ENCODE data around the gene CYB5D1.

The CYB5D1 gene

GRCh38 chr17:7887038-7887481 lies 29.3 kb downstream of the CYB5D1 start:
- no peak for DNase-seq

DNA sequence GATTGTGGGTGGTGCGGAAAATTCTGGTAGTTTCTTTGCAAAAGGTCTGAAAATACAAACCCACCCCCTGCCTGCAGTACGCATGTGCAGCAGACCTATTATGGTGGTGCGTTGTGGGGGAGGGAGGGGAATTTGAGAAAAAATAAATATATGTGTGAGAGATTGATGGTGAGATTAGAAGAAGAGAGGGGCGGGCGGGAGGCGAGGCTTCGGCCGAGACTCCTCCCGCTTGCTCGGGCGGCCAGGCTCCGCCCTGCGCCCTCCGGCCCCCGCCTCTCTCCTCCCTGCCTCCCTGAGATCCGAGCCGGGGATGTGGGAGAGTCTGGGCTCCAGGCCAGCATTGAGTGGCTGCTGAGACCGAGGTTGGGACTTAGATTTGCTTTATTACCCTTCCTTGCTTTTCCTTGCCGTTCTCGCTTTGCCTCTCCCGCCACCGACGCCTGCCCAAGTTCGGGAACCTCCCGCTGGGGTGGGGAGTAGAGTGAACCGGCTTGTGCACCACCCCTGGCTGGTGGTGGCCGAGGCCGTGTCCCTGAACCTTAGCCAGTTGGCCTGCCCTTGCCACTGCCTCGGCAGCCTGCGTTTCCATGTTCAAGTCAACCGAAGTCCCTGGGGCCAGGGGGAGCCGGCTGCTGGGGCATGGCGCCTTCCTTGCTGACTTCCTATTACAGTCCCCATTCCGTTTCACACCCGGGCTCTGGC lies 29.8 kb downstream of the CYB5D1 start:
- peak; percentile 94 for DNase-seq

DNA sequence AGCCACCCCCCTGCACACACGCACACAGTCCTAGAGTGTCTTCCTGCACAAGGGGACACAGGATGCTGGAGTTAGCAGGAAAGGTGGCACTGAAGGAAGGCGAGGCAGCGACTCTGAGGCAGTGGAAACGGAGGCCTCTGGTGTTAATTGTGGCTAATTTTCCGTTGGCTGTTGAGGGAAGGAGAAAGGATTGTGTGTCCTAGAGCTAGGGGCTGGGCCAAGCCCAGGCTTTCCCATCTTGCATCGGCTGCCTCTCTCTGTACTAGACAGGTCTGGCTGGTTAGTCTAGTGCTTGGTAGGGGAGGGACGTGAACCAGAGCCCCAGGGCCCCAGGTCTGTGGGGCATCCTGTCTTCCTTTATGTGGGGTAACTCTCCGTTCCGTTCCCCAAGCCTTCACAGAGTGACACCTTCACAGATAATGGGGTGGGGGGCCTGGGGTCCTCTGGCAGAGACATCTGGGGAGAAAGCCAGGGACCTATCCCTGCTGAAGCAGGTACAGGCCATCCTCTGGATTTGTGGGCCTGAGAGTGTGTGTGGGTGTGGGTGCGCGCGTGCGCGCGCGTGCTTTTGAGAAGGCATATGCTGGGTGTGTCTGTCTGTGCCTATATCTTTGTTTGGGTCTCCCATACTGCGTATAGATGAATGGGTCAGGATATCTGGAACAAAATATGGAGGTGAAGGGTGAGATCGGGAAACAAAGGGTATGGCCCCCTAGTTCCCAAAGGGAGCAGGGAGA lies 30.5 kb downstream of the CYB5D1 start, which contains the start of gene CHD3:
Gene CHD3, plus strand, starts transcription at position 606 of the 737 bp plus-strand sequence. CDS start 212 bp downstream, outside the sequence.
- DNase-seq = peak; percentile 66

DNA sequence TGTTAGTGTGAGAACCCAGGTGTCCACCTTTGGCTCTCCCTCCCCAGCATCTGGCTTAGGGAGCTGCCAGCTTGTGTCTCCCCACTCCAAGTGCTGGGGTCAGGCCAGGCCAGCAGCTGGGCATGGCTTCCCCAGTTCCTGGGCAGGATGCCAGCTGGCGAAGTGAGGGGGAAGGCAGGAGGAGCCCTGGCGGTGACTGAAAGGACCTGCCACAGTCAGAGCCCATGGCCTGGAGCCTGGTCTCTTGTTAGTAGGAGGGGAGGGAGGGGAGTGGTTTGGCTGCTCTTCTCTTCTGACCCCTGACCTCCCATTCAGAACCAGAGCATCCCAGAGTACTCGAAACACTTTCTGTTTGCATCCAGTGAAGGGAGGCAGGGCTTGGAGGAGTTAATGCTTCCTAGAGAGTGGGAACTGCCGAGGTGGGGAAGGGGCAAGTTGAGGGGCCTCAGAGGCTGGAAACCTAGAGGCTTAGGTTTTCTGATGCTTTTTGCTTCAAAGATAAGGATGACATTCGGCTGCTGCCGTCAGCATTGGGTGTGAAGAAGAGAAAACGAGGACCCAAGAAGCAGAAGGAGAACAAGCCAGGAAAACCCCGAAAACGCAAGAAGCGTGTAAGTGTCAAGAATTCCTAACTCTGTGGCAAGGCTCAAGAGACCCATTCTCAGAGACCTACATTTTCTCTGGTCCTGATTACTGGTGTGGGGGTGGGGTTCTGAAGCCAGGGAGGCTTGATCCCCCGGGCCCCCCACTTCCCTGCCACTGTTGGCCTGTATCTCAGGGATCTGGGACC lies 31.6 kb downstream of the CYB5D1 start:
- DNase-seq = peak; percentile 34

- no peak for DNase-seq
Measured at GRCh38 chr17:7893187-7893880, 35.5 kb downstream of the CYB5D1 start.

GRCh38 chr17:7894226-7894625 lies 36.4 kb downstream of the CYB5D1 start:
- DNase-seq = no peak

GRCh38 chr17:7894866-7895265 lies 37.1 kb downstream of the CYB5D1 start:
- no peak for DNase-seq

- DNase-seq = no peak
Measured at GRCh38 chr17:7897090-7897489, 39.3 kb downstream of the CYB5D1 start.

DNA sequence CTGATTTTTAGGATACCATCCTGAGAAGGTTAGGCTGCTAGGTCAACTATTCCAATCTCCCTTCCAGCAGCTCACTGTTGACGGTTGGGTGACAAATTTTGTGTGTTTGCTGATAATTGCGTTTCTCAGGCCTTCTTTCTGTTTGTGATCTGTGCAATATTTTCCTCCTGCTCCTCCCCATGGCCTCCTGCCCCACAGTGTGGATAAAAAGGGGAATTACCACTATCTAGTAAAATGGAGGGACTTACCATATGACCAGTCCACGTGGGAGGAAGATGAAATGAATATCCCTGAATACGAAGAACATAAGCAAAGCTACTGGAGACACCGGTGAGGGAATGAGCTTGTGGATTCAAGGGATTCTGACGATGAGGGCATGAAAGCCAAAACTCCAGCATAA lies 40.0 kb downstream of the CYB5D1 start:
- no peak for DNase-seq

DNA sequence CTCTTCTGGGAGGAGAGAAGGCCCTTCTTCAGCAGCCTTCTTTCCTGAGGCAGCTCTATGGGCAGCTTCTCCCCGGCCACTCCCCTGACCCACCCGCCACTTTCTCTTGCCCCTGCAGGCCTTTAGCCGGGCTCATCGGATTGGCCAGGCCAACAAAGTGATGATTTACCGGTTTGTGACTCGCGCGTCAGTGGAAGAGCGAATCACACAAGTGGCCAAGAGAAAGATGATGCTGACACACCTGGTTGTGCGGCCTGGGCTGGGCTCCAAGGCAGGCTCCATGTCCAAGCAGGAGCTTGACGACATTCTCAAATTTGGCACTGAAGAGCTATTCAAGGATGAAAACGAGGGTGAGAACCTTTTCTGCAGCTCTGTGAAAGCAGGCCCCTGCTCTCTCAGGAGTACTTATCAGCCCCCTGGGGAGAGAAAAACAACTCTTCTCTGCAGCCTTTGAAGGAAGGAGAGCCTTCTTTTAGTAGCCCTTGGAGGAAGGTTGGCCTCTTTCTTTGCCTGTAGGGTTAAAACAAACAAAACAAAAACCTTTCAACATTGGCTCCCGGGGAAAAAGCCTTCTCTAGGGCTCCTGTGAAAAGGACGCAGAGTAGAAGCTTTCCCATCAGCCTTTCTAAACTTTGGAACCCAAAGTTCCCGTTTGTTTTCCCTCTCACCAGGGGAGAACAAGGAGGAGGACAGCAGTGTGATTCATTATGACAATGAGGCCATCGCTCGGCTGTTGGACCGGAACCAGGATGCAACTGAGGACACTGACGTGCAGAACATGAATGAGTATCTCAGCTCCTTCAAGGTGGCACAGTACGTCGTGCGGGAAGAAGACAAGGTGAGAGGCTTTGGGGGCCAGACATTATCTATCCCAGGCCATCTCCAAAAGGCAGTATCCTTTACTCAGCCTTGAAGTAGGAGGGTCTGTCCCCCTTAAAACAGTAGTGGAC lies 45.6 kb downstream of the CYB5D1 start:
- DNase-seq = no peak

GRCh38 chr17:7909089-7909488 lies 51.3 kb downstream of the CYB5D1 start:
- no peak for DNase-seq

DNA sequence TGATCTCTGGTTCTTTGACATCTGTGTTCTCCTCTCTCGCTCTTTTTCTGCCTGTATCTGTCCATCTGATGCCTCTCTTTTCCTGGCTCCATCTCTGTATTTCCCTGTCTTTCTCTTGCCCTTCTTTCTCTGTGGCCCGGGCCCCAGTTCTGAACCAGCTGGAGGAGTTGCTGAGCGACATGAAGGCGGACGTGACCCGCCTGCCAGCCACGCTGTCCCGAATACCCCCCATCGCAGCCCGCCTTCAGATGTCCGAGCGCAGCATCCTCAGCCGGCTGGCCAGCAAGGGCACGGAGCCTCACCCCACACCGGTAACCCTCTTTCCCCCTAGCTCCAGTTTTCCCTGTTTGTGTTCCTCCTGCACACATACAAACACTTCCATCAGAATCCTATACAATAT lies 52.5 kb downstream of the CYB5D1 start:
- DNase-seq = no peak

- no peak for DNase-seq
Measured at GRCh38 chr17:7910711-7911110, 52.9 kb downstream of the CYB5D1 start.

GRCh38 chr17:7911116-7911515 lies 53.3 kb downstream of the CYB5D1 start:
- no peak for DNase-seq

Measured in activated CD4-positive, alpha-beta T cell treated with anti-CD3 and anti-CD28 coated beads, Interleukin-10, Interleukin-2, amounts not matched to agents 100 ng/mL and 50 ng/mL, durations not matched to agents 16 hours and 8 hours (primary cell).